ENCODE measurements around the gene TDO2. TPM values are rescaled to one million over a fixed set of nuclear protein-coding genes. Genes with fewer than 3 reads are reported as not detected.

Gene TDO2
- total RNA-seq, 6 experiments from 2014 or later = 158 to 634 (median 569) TPM

DNA sequence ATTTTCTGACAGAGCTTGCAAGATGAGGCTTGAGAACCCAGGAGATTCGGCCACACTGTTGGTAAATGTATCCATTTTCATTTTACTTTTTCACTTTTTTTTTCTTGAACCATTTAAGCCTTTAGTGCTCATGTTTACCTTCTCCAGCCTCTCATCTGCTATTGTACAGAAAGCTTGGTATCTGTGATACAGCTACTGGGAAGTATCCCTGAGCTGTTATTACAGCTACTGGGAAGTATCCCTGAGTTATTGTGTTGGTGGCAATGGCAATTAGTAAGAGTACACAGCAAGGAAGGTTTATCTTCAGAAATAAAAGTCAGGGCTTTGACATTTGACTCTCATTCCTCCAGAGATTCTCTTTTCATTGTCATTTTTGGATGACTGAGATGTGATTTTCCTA, 38.3 kb downstream of the TDO2 start:
- no peaks in the 10 kb centered on the region for H3K27me3 ChIP-seq
- H3K9me3 ChIP-seq = no peaks in the 10 kb centered on the region
- WGBS (ENCODE audit: insufficient coverage, low coverage, low lambda C conversion rate, missing lambda C conversion rate) = 82% methylated on average over 1 of the region's 1 CpG
- ATAC-seq (no peak), DNase-seq (no peak)
- H3K4me3 ChIP-seq = no peak overlapping the region
- peaks cover 0 to 45% (median 5%) of the 10 kb centered on the region in 4 donors for H3K4me1 ChIP-seq
- intact Hi-C loops (cut with DNase I) = no loop called here
- TF ChIP-seq CTCF (IDR thresholded peaks at IDR 0.05) = no peak
- H3K36me3 ChIP-seq = peaks cover 0 to 5% (median 0%) of the 10 kb centered on the region in 4 donors
- no peak overlapping the region for H3K27ac ChIP-seq

GRCh38 chr4:155943605-155944291, 40.3 kb downstream of the TDO2 start:
- ATAC-seq = peak; percentile 68 to 87 (median 84)
- no peaks in the 10 kb centered on the region for H3K9me3 ChIP-seq
- H3K27me3 ChIP-seq = no peaks in the 10 kb centered on the region
- intact Hi-C loops (cut with DNase I) = no loop called here
- no peak overlapping the region for H3K4me3 ChIP-seq
- peak overlapping the region in 2 of 3 donors; percentile 30 to 57 for H3K27ac ChIP-seq
- peaks cover 0 to 2% (median 0%) of the 10 kb centered on the region in 4 donors for H3K36me3 ChIP-seq
- peaks cover 0 to 44% (median 5%) of the 10 kb centered on the region in 4 donors for H3K4me1 ChIP-seq
- 26% methylated on average over 3 of the region's 3 CpGs for WGBS (ENCODE audit: insufficient coverage, low coverage, low lambda C conversion rate, missing lambda C conversion rate)
- no peak for DNase-seq
- TF ChIP-seq POLR2A (IDR thresholded peaks at IDR 0.05) = no peak
- no peak for TF ChIP-seq CTCF (IDR thresholded peaks at IDR 0.05)

DNA sequence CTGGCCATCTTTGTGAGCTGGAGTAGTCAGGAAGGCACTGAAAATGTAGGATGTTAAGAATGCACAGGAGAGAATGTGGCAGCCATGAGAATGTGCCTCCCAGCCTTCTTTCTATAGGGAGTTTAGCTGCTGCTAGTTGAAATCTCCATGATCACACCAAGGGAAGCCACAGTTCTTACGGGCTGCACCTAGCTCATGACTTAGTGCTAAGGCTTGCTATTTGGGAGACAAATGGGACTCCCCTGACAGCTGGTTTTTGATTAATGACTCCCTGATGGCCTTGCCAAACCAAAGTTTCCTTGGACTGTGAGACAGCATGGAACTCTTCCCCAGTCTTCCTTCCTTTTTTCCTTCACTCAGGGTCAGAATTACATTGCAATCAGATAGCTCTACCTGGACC, 41.0 kb downstream of the TDO2 start:
- Histone ChIP-seq H3K4me3 (no peak overlapping the region), H3K36me3 (no peaks in the 10 kb centered on the region), H3K9me3 (no peaks in the 10 kb centered on the region), H3K4me1 (peaks cover 0 to 44% (median 5%) of the 10 kb centered on the region in 4 donors), H3K27me3 (no peaks in the 10 kb centered on the region), H3K27ac (peak overlapping the region in 2 of 3 donors; percentile 29 to 57)
- DNase-seq (peak in 1 of 3 donors; percentile 56), ATAC-seq (peak; percentile 44 to 74 (median 64))
- no CpG with 5 or more reads among the region's 1 CpG for WGBS (ENCODE audit: insufficient coverage, low coverage, low lambda C conversion rate, missing lambda C conversion rate)
- TF ChIP-seq POLR2A (IDR thresholded peaks at IDR 0.05) (no peak), CTCF (IDR thresholded peaks at IDR 0.05) (no peak)
- intact Hi-C loops (cut with DNase I) = no loop called here

- DNase-seq (no peak), ATAC-seq (peak in 2 of 4 donors; percentile 28 to 30)
- Histone ChIP-seq H3K27ac (no peak overlapping the region), H3K36me3 (no peaks in the 10 kb centered on the region), H3K27me3 (no peaks in the 10 kb centered on the region), H3K9me3 (no peaks in the 10 kb centered on the region), H3K4me3 (no peak overlapping the region), H3K4me1 (peaks cover 0 to 35% (median 5%) of the 10 kb centered on the region in 4 donors)
- intact Hi-C loops (cut with DNase I) = no loop called here
- WGBS (ENCODE audit: insufficient coverage, low coverage, low lambda C conversion rate, missing lambda C conversion rate) = 46% methylated on average over 4 of the region's 4 CpGs
- TF ChIP-seq POLR2A (IDR thresholded peaks at IDR 0.05) (no peak), CTCF (IDR thresholded peaks at IDR 0.05) (no peak)
Measured at GRCh38 chr4:155946486-155946885, 43.0 kb downstream of the TDO2 start.

All from right lobe of liver (tissue), 6 donors.